ENCODE results near the gene CDKN1B. TPM values are rescaled to one million over a fixed set of nuclear protein-coding genes. Genes with fewer than 3 reads are reported as not detected.
A peak's percentile ranks its signal among the peaks of the same experiment; 100 is the strongest.

The CDKN1B gene
- total and polyA plus RNA-seq, 2 donors (not counting 3 experiments of a cell fraction or from before 2014, with no cell fraction given) = 12.7 to 40.8 TPM

- no TSS peak for BruUV-seq (replicated peaks)
- Histone ChIP-seq H3K27ac (ENCODE audit: insufficient read depth, low read depth, low read length) (no peak overlapping the region), H3K9me1 (replicated peaks; ENCODE audit: control insufficient read depth, extremely low read depth, insufficient read depth, low read length) (no peaks in the 10 kb centered on the region)
Measured at GRCh38 chr12:12733118-12733517, 15.9 kb downstream of the CDKN1B start.

More at GRCh38 chr12:12733118-12733517, 15.9 kb downstream of the CDKN1B start:
- H3K27me3 ChIP-seq (ENCODE audit: control insufficient read depth in 2 of 2, insufficient read depth in 2 of 2, low read length in 2 of 2) = no peaks in the 10 kb centered on the region
- H3K79me2 ChIP-seq (ENCODE audit: control insufficient read depth, insufficient read depth, low read length) = peaks cover 32% of the 10 kb centered on the region
- no peaks in the 10 kb centered on the region for H4K20me1 ChIP-seq (replicated peaks; ENCODE audit: control insufficient read depth, extremely low read depth, insufficient read depth, low read length)
- dilution Hi-C loops (cut with MboI; ENCODE audit: extremely low pct_ligation_motif_present, low sequenced_read_pairs) = no loop called here
- peak; percentile 4 for FAIRE-seq
- peaks cover 10% of the 10 kb centered on the region for H3K4me1 ChIP-seq (ENCODE audit: control insufficient read depth, extremely low read depth, insufficient read depth, low read length)
- H3K36me3 ChIP-seq (ENCODE audit: control insufficient read depth in 2 of 2, extremely low read depth in 1 of 2, insufficient read depth in 2 of 2, low read length in 2 of 2) = peaks cover 0 to 3% of the 10 kb centered on the region in 2 experiments
- POLR2A ChIA-PET = no interaction called here
- no peak for TF ChIP-seq POLR2A (IDR thresholded peaks at IDR 0.05; ENCODE audit: low read depth, low read length)
- TF ChIP-seq POLR2AphosphoS5 (IDR thresholded peaks at IDR 0.05; ENCODE audit: insufficient read depth, low read depth, low read length) = no peak
- TF ChIP-seq MYC (IDR thresholded peaks at IDR 0.05; ENCODE audit: low read depth, low read length) = no peak
- TF ChIP-seq CTCF (IDR thresholded peaks at IDR 0.05; ENCODE audit: extremely low read depth in 1 of 2, insufficient read depth in 1 of 2, low read depth in 1 of 2, low read length in 2 of 2) = no peak
- no peak for TF ChIP-seq MAX (IDR thresholded peaks at IDR 0.05; ENCODE audit: insufficient read depth, insufficient read length)
- TF ChIP-seq FOS (IDR thresholded peaks at IDR 0.05; ENCODE audit: borderline replicate concordance, insufficient read depth, low read length) = no peak
- TF ChIP-seq EZH2 (IDR thresholded peaks at IDR 0.05; ENCODE audit: borderline replicate concordance, low read depth, low read length, severe bottlenecking) = no peak
- TF ChIP-seq GATA2 (IDR thresholded peaks at IDR 0.05; ENCODE audit: insufficient read depth, insufficient read length, low read depth, low read length) = no peak
- no peak for TF ChIP-seq JUN (IDR thresholded peaks at IDR 0.05; ENCODE audit: borderline replicate concordance, insufficient read depth, insufficient read length, low read depth)
- no peak overlapping the region for H3K4me2 ChIP-seq (ENCODE audit: insufficient read depth, low read length)
- no peaks in the 10 kb centered on the region for H3K9me3 ChIP-seq (replicated peaks; ENCODE audit: control insufficient read depth, insufficient read depth, low read length)
- no peak overlapping the region for H3K9ac ChIP-seq (replicated peaks; ENCODE audit: extremely low read depth, insufficient read depth, low read length)
- no peak overlapping the region for H3K4me3 ChIP-seq (replicated peaks in 1 of 3; ENCODE audit: insufficient read depth in 1 of 3, low read depth in 1 of 3, low read length in 3 of 3)
- intact Hi-C loops (cut with micrococcal nuclease) = no loop called here
- H2AFZ ChIP-seq (ENCODE audit: low read depth, low read length) = no peak overlapping the region
- CTCF ChIA-PET = no interaction called here
- no peak for DNase-seq (ENCODE audit: low read depth, low spot score)

All from endothelial cell of umbilical vein (primary cell).